HEK293 (cell line): ENCODE data around the gene CCM2.

Source experiments
- CTCF ChIA-PET: fragments of 350-600 bp; formaldehyde crosslinking; extraction: SDS; loops from one replicate; lab custom pipeline; 2021; ENCODE audit warnings: antibody characterized with exemption; lab: Yijun Ruan, JAX
- POLR2A ChIA-PET: fragments of 300-600 bp; formaldehyde crosslinking; extraction: SDS; loops from one replicate; lab custom pipeline; 2020; ENCODE audit warnings: antibody characterized with exemption, inconsistent platforms; lab: Yijun Ruan, JAX
- H3K27ac ChIP-seq: fragments of 200-500 bp; sonication (Bioruptor generic); 2 replicates; pipeline ENCODE4 v1.5.1; 2014; ENCODE audit warnings: low read depth, low read length, control low read depth, inconsistent platforms; ENCODE audit errors: extremely low read depth
- H3K36me3 ChIP-seq, 2 experiments: fragments of 200-500 bp in 1 of 2; sonication (Bioruptor generic) in 1 of 2; 1 replicate in 1 of 2; 2 replicates in 1 of 2; pipeline ENCODE4 v1.5.1; 2014 to 2017; ENCODE audit warnings: inconsistent platforms in 2 of 2, low read length in 2 of 2; ENCODE audit not compliant: control insufficient read depth in 2 of 2, insufficient read depth in 1 of 2
- H3K4me1 ChIP-seq: fragments of 200-500 bp; sonication (Bioruptor generic); 2 replicates; pipeline ENCODE4 v1.5.1; 2014; ENCODE audit warnings: mild to moderate bottlenecking, low read length, inconsistent platforms; ENCODE audit not compliant: control insufficient read depth, insufficient read depth
- H3K4me3 ChIP-seq: 2 replicates; pipeline ENCODE4 v1.5.1; 2011; ENCODE audit warnings: low read depth, mild to moderate bottlenecking, control low read depth, low read length, moderate library complexity
- H3K9me3 ChIP-seq: fragments of 200-500 bp; sonication (Bioruptor generic); 2 replicates; pipeline ENCODE4 v1.5.1; 2014; ENCODE audit warnings: low read depth, low read length, inconsistent platforms; ENCODE audit not compliant: control insufficient read depth, insufficient read depth
- FEZF1 ChIP-seq: fragments of 450-650 bp; formaldehyde crosslinking; IDR thresholded peaks from 2 replicates; pipeline ENCODE4 v1.5.1; 2016; ENCODE audit warnings: missing biosample characterization, missing genetic modification characterization
- OSR2 ChIP-seq: fragments of 450-650 bp; formaldehyde crosslinking; IDR thresholded peaks from 2 replicates; pipeline ENCODE4 v1.5.1; 2016; ENCODE audit warnings: missing biosample characterization, missing genetic modification characterization
- SETDB1 ChIP-seq: IDR thresholded peaks from one replicate; pipeline ENCODE4 v1.6.1; 2017; ENCODE audit warnings: mild to moderate bottlenecking, low read length, moderate library complexity, mixed read lengths; ENCODE audit not compliant: insufficient read length
- SP2 ChIP-seq: fragments of 450-650 bp; formaldehyde crosslinking; IDR thresholded peaks from 2 replicates; pipeline ENCODE4 v1.5.1; 2016; ENCODE audit warnings: missing biosample characterization, missing genetic modification characterization
- SP7 ChIP-seq: fragments of 450-650 bp; formaldehyde crosslinking; IDR thresholded peaks from 2 replicates; pipeline ENCODE4 v1.5.1; 2016; ENCODE audit warnings: missing biosample characterization, missing genetic modification characterization
- TRIM28 ChIP-seq: IDR thresholded peaks from 2 replicates; pipeline ENCODE4 v1.6.1; 2011; ENCODE audit warnings: low read length, control low read depth, borderline replicate concordance
- WT1 ChIP-seq: fragments of 450-650 bp; formaldehyde crosslinking; IDR thresholded peaks from 2 replicates; pipeline ENCODE4 v1.5.1; 2016; ENCODE audit warnings: missing biosample characterization, missing genetic modification characterization
- YY2 ChIP-seq: fragments of 450-650 bp; formaldehyde crosslinking; IDR thresholded peaks from 2 replicates; pipeline ENCODE4 v1.5.1; 2016; ENCODE audit warnings: missing biosample characterization, missing genetic modification characterization
- ZBTB48 ChIP-seq: fragments of 450-650 bp; formaldehyde crosslinking; IDR thresholded peaks from 2 replicates; pipeline ENCODE4 v1.5.1; 2016; ENCODE audit warnings: missing biosample characterization, missing genetic modification characterization
- ZNF211 ChIP-seq: fragments of 450-650 bp; formaldehyde crosslinking; IDR thresholded peaks from 2 replicates; pipeline ENCODE4 v1.5.1; 2016; ENCODE audit warnings: low read depth, missing biosample characterization, missing genetic modification characterization
- ZNF223 ChIP-seq: fragments of 450-650 bp; formaldehyde crosslinking; IDR thresholded peaks from 2 replicates; pipeline ENCODE4 v1.5.1; 2016; ENCODE audit warnings: missing biosample characterization, missing genetic modification characterization
- ZNF23 ChIP-seq: fragments of 450-650 bp; formaldehyde crosslinking; IDR thresholded peaks from 2 replicates; pipeline ENCODE4 v1.5.1; 2016; ENCODE audit warnings: missing biosample characterization, missing genetic modification characterization, borderline replicate concordance
- ZNF239 ChIP-seq: fragments of 450-650 bp; formaldehyde crosslinking; IDR thresholded peaks from 2 replicates; pipeline ENCODE4 v1.5.1; 2016; ENCODE audit warnings: missing biosample characterization, missing genetic modification characterization
- ZNF248 ChIP-seq: fragments of 450-650 bp; formaldehyde crosslinking; IDR thresholded peaks from 2 replicates; pipeline ENCODE4 v1.5.1; 2017; ENCODE audit warnings: missing biosample characterization, missing genetic modification characterization
- ZNF311 ChIP-seq: fragments of 450-650 bp; formaldehyde crosslinking; IDR thresholded peaks from 2 replicates; pipeline ENCODE4 v1.5.1; 2017; ENCODE audit warnings: missing biosample characterization, missing genetic modification characterization, borderline replicate concordance
- ZNF335 ChIP-seq: fragments of 450-650 bp; formaldehyde crosslinking; conservative IDR thresholded peaks from 2 replicates; pipeline ENCODE4 v1.5.1; 2016; ENCODE audit warnings: missing biosample characterization, missing genetic modification characterization
- ZNF426 ChIP-seq: fragments of 450-650 bp; formaldehyde crosslinking; IDR thresholded peaks from 2 replicates; pipeline ENCODE4 v1.5.1; 2017; ENCODE audit warnings: missing biosample characterization, missing genetic modification characterization, mild to moderate bottlenecking, inconsistent platforms, moderate library complexity
- ZNF48 ChIP-seq: fragments of 450-650 bp; formaldehyde crosslinking; IDR thresholded peaks from 2 replicates; pipeline ENCODE4 v1.5.1; 2016; ENCODE audit warnings: missing biosample characterization, missing genetic modification characterization
- ZNF510 ChIP-seq: fragments of 450-650 bp; formaldehyde crosslinking; IDR thresholded peaks from 2 replicates; pipeline ENCODE4 v1.5.1; 2018; ENCODE audit warnings: mild to moderate bottlenecking, missing genetic modification characterization, missing biosample characterization; ENCODE audit not compliant: insufficient replicate concordance
- ZNF707 ChIP-seq: fragments of 450-650 bp; formaldehyde crosslinking; IDR thresholded peaks from 2 replicates; pipeline ENCODE4 v1.5.1; 2016; ENCODE audit warnings: missing biosample characterization, missing genetic modification characterization
- ZNF747 ChIP-seq: fragments of 450-650 bp; formaldehyde crosslinking; IDR thresholded peaks from 2 replicates; pipeline ENCODE4 v1.5.1; 2016; ENCODE audit warnings: missing biosample characterization, missing genetic modification characterization
- ZNF76 ChIP-seq: fragments of 450-650 bp; formaldehyde crosslinking; IDR thresholded peaks from 2 replicates; pipeline ENCODE4; 2016; ENCODE audit warnings: low read depth, missing biosample characterization, missing genetic modification characterization, borderline replicate concordance
- ZSCAN23 ChIP-seq: fragments of 450-650 bp; formaldehyde crosslinking; IDR thresholded peaks from 2 replicates; pipeline ENCODE4 v1.5.1; 2016; ENCODE audit warnings: missing biosample characterization, missing genetic modification characterization
- ZSCAN30 ChIP-seq: fragments of 450-650 bp; IDR thresholded peaks from 2 replicates; pipeline ENCODE4 v1.5.1; 2018; ENCODE audit warnings: missing biosample characterization, mild to moderate bottlenecking, missing genetic modification characterization, moderate library complexity
- TF ChIP-seq, protein P1 (sequence below): fragments of 450-650 bp; IDR thresholded peaks from 2 replicates; pipeline ENCODE4 v1.5.1; 2018; ENCODE audit warnings: missing biosample characterization, mild to moderate bottlenecking, missing genetic modification characterization
- TF ChIP-seq, protein P2 (sequence below): fragments of 450-650 bp; formaldehyde crosslinking; IDR thresholded peaks from 2 replicates; pipeline ENCODE4 v1.5.1; 2016; ENCODE audit warnings: missing biosample characterization, missing genetic modification characterization
- TF ChIP-seq, protein P3 (sequence below): fragments of 450-650 bp; formaldehyde crosslinking; IDR thresholded peaks from 2 replicates; pipeline ENCODE4 v1.5.1; 2017; ENCODE audit warnings: missing biosample characterization, missing genetic modification characterization
- TF ChIP-seq, protein P4 (sequence below): fragments of 450-650 bp; formaldehyde crosslinking; IDR thresholded peaks from 2 replicates; pipeline ENCODE4 v1.5.1; 2016; ENCODE audit warnings: missing biosample characterization, missing genetic modification characterization, low read depth
- TF ChIP-seq, protein P5 (sequence below): fragments of 450-650 bp; formaldehyde crosslinking; IDR thresholded peaks from 2 replicates; pipeline ENCODE4 v1.5.1; 2017; ENCODE audit warnings: missing biosample characterization, missing genetic modification characterization

CCM2 gene

DNA sequence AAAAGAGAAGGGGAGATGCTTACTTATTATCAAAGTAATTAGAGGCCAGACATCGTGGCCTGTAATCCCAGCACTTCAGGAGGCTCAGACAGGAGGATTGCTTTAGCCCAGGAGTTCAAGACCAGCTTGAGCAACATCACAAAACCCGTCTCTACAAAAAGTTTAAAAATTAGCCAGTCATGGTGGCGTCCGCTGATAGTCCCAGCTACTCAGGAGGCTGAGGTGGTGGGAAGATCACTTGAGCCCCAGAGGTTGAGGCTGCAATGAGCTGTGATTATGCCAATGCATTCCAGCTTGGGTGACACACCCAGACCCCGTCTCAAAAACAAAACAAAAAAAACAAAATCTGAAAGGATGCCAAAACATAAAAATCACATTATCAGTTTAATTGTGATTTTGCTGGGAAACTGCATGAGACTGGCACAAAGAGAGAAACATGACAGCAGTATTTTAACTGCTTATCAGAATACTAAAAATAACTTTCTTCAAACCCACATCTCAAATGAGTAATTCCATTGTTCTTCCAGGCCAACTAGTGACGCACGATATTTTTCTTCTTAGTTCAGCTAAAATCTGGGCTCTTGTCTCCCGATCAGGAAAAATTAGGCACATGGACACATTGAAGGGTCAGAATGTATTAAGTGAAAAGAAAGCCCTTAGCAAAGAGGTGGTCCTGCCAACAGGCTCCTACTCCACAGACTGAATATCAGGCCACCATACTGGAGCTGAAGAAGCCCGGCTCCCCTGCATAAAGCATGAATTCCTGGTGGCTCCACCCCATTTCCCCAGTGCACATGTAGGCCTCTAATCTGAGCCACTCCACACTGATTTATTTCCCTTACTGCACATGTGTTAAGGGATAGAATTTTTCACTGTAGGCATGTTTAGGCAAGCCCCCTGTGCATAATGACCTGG lies 9.6 kb upstream of the CCM2 start:
- H3K27ac ChIP-seq: peak overlapping the region; percentile 11; the same call in 1 of the 2 replicates
- TF ChIP-seq SP2 (no peak), ZNF747 (tag by site-specific recombination) (no peak), SETDB1 (peak; percentile 13), ZNF23 (tag by site-specific recombination) (no peak), ZNF239 (tag by site-specific recombination) (no peak), ZNF76 (tag by site-specific recombination) (no peak), ZBTB48 (tag by site-specific recombination) (peak; percentile 79), ZNF510 (tag by site-specific recombination) (no peak), WT1 (0 out of 2 replicates have a peak, but pooled peaks have one; percentile 19), ZNF426 (tag by site-specific recombination) (no peak), TRIM28 (0 out of 2 replicates have a peak, but pooled peaks have one; percentile 27), OSR2 (tag by site-specific recombination) (no peak), ZSCAN30 (no peak), YY2 (tag by site-specific recombination) (no peak), ZSCAN23 (no peak), ZNF335 (tag by site-specific recombination) (peak; percentile 16; the same call in 1 of the 2 replicates), FEZF1 (tag by site-specific recombination) (peak; percentile 18; the same call in 1 of the 2 replicates), ZNF311 (tag by site-specific recombination) (no peak), ZNF211 (tag by site-specific recombination) (no peak), ZNF223 (tag by site-specific recombination) (no peak), ZNF707 (tag by site-specific recombination) (no peak), SP7 (tag by site-specific recombination) (no peak), ZNF248 (no peak), ZNF48 (tag by site-specific recombination) (no peak)
- TF ChIP-seq, protein P1, sequence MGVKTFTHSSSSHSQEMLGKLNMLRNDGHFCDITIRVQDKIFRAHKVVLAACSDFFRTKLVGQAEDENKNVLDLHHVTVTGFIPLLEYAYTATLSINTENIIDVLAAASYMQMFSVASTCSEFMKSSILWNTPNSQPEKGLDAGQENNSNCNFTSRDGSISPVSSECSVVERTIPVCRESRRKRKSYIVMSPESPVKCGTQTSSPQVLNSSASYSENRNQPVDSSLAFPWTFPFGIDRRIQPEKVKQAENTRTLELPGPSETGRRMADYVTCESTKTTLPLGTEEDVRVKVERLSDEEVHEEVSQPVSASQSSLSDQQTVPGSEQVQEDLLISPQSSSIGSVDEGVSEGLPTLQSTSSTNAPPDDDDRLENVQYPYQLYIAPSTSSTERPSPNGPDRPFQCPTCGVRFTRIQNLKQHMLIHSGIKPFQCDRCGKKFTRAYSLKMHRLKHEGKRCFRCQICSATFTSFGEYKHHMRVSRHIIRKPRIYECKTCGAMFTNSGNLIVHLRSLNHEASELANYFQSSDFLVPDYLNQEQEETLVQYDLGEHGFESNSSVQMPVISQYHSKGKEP (tag by site-specific recombination): no peak
- TF ChIP-seq, protein P2, sequence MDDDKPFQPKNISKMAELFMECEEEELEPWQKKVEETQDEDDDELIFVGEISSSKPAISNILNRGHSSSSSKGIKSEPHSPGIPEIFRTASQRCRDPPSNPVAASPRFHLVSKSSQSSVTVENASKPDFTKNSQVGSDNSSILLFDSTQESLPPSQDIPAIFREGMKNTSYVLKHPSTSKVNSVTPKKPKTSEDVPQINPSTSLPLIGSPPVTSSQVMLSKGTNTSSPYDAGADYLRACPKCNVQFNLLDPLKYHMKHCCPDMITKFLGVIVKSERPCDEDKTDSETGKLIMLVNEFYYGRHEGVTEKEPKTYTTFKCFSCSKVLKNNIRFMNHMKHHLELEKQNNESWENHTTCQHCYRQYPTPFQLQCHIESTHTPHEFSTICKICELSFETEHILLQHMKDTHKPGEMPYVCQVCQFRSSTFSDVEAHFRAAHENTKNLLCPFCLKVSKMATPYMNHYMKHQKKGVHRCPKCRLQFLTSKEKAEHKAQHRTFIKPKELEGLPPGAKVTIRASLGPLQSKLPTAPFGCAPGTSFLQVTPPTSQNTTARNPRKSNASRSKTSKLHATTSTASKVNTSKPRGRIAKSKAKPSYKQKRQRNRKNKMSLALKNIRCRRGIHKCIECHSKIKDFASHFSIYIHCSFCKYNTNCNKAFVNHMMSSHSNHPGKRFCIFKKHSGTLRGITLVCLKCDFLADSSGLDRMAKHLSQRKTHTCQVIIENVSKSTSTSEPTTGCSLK (tag by site-specific recombination): no peak
- TF ChIP-seq, protein P3, sequence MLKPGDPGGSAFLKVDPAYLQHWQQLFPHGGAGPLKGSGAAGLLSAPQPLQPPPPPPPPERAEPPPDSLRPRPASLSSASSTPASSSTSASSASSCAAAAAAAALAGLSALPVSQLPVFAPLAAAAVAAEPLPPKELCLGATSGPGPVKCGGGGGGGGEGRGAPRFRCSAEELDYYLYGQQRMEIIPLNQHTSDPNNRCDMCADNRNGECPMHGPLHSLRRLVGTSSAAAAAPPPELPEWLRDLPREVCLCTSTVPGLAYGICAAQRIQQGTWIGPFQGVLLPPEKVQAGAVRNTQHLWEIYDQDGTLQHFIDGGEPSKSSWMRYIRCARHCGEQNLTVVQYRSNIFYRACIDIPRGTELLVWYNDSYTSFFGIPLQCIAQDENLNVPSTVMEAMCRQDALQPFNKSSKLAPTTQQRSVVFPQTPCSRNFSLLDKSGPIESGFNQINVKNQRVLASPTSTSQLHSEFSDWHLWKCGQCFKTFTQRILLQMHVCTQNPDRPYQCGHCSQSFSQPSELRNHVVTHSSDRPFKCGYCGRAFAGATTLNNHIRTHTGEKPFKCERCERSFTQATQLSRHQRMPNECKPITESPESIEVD (tag by site-specific recombination): no peak
- TF ChIP-seq, protein P4, sequence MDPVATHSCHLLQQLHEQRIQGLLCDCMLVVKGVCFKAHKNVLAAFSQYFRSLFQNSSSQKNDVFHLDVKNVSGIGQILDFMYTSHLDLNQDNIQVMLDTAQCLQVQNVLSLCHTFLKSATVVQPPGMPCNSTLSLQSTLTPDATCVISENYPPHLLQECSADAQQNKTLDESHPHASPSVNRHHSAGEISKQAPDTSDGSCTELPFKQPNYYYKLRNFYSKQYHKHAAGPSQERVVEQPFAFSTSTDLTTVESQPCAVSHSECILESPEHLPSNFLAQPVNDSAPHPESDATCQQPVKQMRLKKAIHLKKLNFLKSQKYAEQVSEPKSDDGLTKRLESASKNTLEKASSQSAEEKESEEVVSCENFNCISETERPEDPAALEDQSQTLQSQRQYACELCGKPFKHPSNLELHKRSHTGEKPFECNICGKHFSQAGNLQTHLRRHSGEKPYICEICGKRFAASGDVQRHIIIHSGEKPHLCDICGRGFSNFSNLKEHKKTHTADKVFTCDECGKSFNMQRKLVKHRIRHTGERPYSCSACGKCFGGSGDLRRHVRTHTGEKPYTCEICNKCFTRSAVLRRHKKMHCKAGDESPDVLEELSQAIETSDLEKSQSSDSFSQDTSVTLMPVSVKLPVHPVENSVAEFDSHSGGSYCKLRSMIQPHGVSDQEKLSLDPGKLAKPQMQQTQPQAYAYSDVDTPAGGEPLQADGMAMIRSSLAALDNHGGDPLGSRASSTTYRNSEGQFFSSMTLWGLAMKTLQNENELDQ (tag by site-specific recombination): no peak
- TF ChIP-seq, protein P5, sequence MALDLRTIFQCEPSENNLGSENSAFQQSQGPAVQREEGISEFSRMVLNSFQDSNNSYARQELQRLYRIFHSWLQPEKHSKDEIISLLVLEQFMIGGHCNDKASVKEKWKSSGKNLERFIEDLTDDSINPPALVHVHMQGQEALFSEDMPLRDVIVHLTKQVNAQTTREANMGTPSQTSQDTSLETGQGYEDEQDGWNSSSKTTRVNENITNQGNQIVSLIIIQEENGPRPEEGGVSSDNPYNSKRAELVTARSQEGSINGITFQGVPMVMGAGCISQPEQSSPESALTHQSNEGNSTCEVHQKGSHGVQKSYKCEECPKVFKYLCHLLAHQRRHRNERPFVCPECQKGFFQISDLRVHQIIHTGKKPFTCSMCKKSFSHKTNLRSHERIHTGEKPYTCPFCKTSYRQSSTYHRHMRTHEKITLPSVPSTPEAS (tag by site-specific recombination): no peak

More for the DNA sequence above, 9.6 kb upstream of the CCM2 start:
- Histone ChIP-seq H3K9me3 (no peaks in the 10 kb centered on the region), H3K4me1 (peaks cover 5% of the 10 kb centered on the region), H3K36me3 (peaks cover 0 to 8% of the 10 kb centered on the region in 2 experiments; a peak in 1 of 3 replicates), H3K4me3 (no peak overlapping the region)
- CTCF ChIA-PET: interaction anchor here (0.6 to 1.8 kb wide), 3 partner anchors 16 to 128 kb away, joined by 3 to 4 read pairs (median 4); no protein-coding TSS in a partner anchor
- POLR2A ChIA-PET: interaction anchor here (1.5 to 1.6 kb wide), 2 partner anchors 9 kb away, joined by 5 to 6 read pairs; partner anchors contain the start of gene CCM2
